GM23338 (cell line): ENCODE measurements around the gene DNAAF2. TPM values are rescaled to one million over a fixed set of nuclear protein-coding genes. Genes with fewer than 3 reads are reported as not detected.

Source experiments
- ATAC-seq: fragments of 200-7000 bp; cut with Tn5 transposase; 3 replicates; pipeline ENCODE4 v1.9.1; 2020
- DNase-seq: peaks from one replicate; pipeline ENCODE4 v3.0.0-alpha.2; 2015; ENCODE audit warnings: low spot score
- H2AFZ ChIP-seq: fragments of 200-600 bp; sonication (generic); 2 replicates; pipeline ENCODE4 v1.8.0; 2016; ENCODE audit warnings: antibody characterized with exemption, mild to moderate bottlenecking, moderate library complexity
- H3F3A ChIP-seq: fragments of 200-600 bp; sonication (generic); replicated peaks from 2 replicates; pipeline ENCODE4 v1.8.0; 2017; ENCODE audit warnings: antibody characterized with exemption, mixed run types, low read depth
- H3K27ac ChIP-seq: fragments of 200-600 bp; sonication (generic); 2 replicates; pipeline ENCODE4 v1.6.1; 2016; ENCODE audit warnings: low read depth
- H3K27me3 ChIP-seq: fragments of 200-600 bp; sonication (generic); 2 replicates; pipeline ENCODE4 v1.8.0; 2016; ENCODE audit warnings: mild to moderate bottlenecking, mixed run types, moderate library complexity; ENCODE audit not compliant: insufficient read depth
- H3K36me3 ChIP-seq: fragments of 200-600 bp; sonication (generic); 2 replicates; pipeline ENCODE4 v1.8.0; 2016; ENCODE audit warnings: mild to moderate bottlenecking; ENCODE audit not compliant: insufficient read depth
- H3K4me1 ChIP-seq: fragments of 200-600 bp; sonication (generic); 2 replicates; pipeline ENCODE4 v1.8.0; 2016; ENCODE audit warnings: mild to moderate bottlenecking, moderate library complexity; ENCODE audit not compliant: insufficient read depth
- H3K4me2 ChIP-seq: fragments of 200-600 bp; sonication (generic); 2 replicates; pipeline ENCODE4 v1.7.1; 2017; ENCODE audit warnings: mixed run types
- H3K4me3 ChIP-seq: fragments of 200-600 bp; sonication (generic); 2 replicates; pipeline ENCODE4 v1.6.1; 2016; ENCODE audit warnings: mixed run types
- H3K79me2 ChIP-seq: fragments of 200-600 bp; sonication (generic); replicated peaks from 2 replicates; pipeline ENCODE4 v1.8.0; 2017; ENCODE audit warnings: mild to moderate bottlenecking; ENCODE audit not compliant: insufficient read depth
- H3K9me2 ChIP-seq: fragments of 200-600 bp; sonication (generic); 2 replicates; pipeline ENCODE4 v1.8.0; 2017; ENCODE audit not compliant: insufficient read depth
- H4K20me1 ChIP-seq: fragments of 200-600 bp; sonication (generic); replicated peaks from 2 replicates; pipeline ENCODE4 v1.8.0; 2017; ENCODE audit warnings: mild to moderate bottlenecking; ENCODE audit not compliant: insufficient read depth
- H3K27ac Mint-ChIP-seq: 2 replicates; pipeline ENCODE4 v1.8.0; 2020; ENCODE audit warnings: inconsistent platforms, mild to moderate bottlenecking, moderate library complexity, mixed read lengths
- H3K27me3 Mint-ChIP-seq: 3 replicates; pipeline ENCODE4 v1.8.0; 2022; ENCODE audit warnings: low read depth, mild to moderate bottlenecking, moderate library complexity, mixed read lengths, inconsistent platforms; ENCODE audit not compliant: insufficient read depth, poor library complexity
- H3K36me3 Mint-ChIP-seq: 3 replicates; pipeline ENCODE4 v1.8.0; 2021; ENCODE audit warnings: low read depth, mild to moderate bottlenecking, inconsistent platforms, moderate library complexity, mixed read lengths
- H3K4me1 Mint-ChIP-seq: 3 replicates; pipeline ENCODE4 v1.8.0; 2020; ENCODE audit warnings: mild to moderate bottlenecking, inconsistent platforms, mixed read lengths
- H3K4me3 Mint-ChIP-seq: 3 replicates; pipeline ENCODE4 v1.8.0; 2021; ENCODE audit warnings: moderate library complexity, mild to moderate bottlenecking, inconsistent platforms, mixed read lengths
- H3K9me3 Mint-ChIP-seq: 3 replicates; pipeline ENCODE4 v1.8.0; 2020; ENCODE audit warnings: moderate library complexity, mild to moderate bottlenecking, inconsistent platforms, mixed read lengths
- CREB1 ChIP-seq: fragments of 250-450 bp; sonication (Bioruptor Pico); IDR thresholded peaks from 2 replicates; pipeline ENCODE4 v1.5.0; 2020; ENCODE audit warnings: low read depth, mild to moderate bottlenecking, moderate library complexity
- CTCF ChIP-seq, 2 experiments: fragments of 200-600 bp in 1 of 2; sonication (generic) in 1 of 2; conservative IDR thresholded peaks; 2 replicates each; pipeline versions ENCODE4 v1.5.1 to v1.6.1; 2016 to 2017; ENCODE audit warnings: antibody characterized with exemption in 2 of 2, low read depth in 2 of 2, mild to moderate bottlenecking in 2 of 2, moderate library complexity in 1 of 2
- EZH2 ChIP-seq: fragments of 200-600 bp; sonication (generic); IDR thresholded peaks from one replicate; pipeline ENCODE4 v1.8.0; 2017; ENCODE audit warnings: antibody characterized with exemption, mild to moderate bottlenecking, low read depth; ENCODE audit not compliant: unreplicated experiment
- EZH2phosphoT487 ChIP-seq: fragments of 200-600 bp; sonication (generic); IDR thresholded peaks from one replicate; pipeline ENCODE4 v1.8.1; 2018; ENCODE audit warnings: antibody characterized with exemption; ENCODE audit not compliant: unreplicated experiment
- JUNB ChIP-seq: IDR thresholded peaks from one replicate; pipeline ENCODE4 v1.6.1; 2016; ENCODE audit warnings: antibody characterized with exemption; ENCODE audit not compliant: unreplicated experiment
- NANOG ChIP-seq: IDR thresholded peaks from 2 replicates; pipeline ENCODE4 v1.6.1; 2016; ENCODE audit warnings: antibody characterized with exemption, borderline replicate concordance
- POLR2AphosphoS5 ChIP-seq: IDR thresholded peaks from 2 replicates; pipeline ENCODE4 v1.6.1; 2016; ENCODE audit warnings: antibody characterized with exemption, low read depth
- REST ChIP-seq: IDR thresholded peaks from one replicate; pipeline ENCODE4 v1.6.1; 2018; ENCODE audit warnings: antibody characterized with exemption; ENCODE audit not compliant: unreplicated experiment
- STAT1 ChIP-seq: IDR thresholded peaks from one replicate; pipeline ENCODE4 v1.6.1; 2016; ENCODE audit warnings: antibody characterized with exemption; ENCODE audit not compliant: unreplicated experiment
- ZNF114 ChIP-seq: fragments of 250-450 bp; sonication (Bioruptor Pico); IDR thresholded peaks from 2 replicates; pipeline ENCODE4 v1.5.0; 2020; ENCODE audit warnings: mild to moderate bottlenecking, moderate library complexity
- ZNF331 ChIP-seq: fragments of 250-450 bp; sonication (Bioruptor Pico); IDR thresholded peaks from 2 replicates; pipeline ENCODE4 v1.5.0; 2020; ENCODE audit warnings: low read depth, mild to moderate bottlenecking, moderate library complexity
- polyA plus RNA-seq: library from polyadenylated mRNA; unstranded; fragments of >200 nt; fragmentation: Nextera tagmentation; extraction: Ambion mirVana; gene quantifications from 2 replicates; pipeline ENCODE4 v1.2.1, GENCODE V29; 2016
- total RNA-seq: library from RNA; depleted of rRNA; stranded (reverse); fragments of >200 nt; shearing (Covaris generic); gene quantifications from 2 replicates; pipeline ENCODE4 v1.2.3, GENCODE V29; 2014
- TF ChIP-seq, protein P1 (sequence below): fragments of 250-450 bp; sonication (Bioruptor Pico); IDR thresholded peaks from 2 replicates; pipeline ENCODE4 v1.5.0; 2020; ENCODE audit warnings: mild to moderate bottlenecking, moderate library complexity
- TF ChIP-seq, protein P2 (sequence below): IDR thresholded peaks from 2 replicates; pipeline ENCODE4 v1.6.1; 2016; ENCODE audit warnings: antibody characterized with exemption

DNAAF2 gene
- total and polyA plus RNA-seq, 2 experiments from 2014 or later: 40.4 to 62.6 TPM

GRCh38 chr14:49673586-49673985 lies 38.5 kb upstream of the DNAAF2 start:
- peaks cover 53% of the 10 kb centered on the region for H3K36me3 Mint-ChIP-seq
- Histone ChIP-seq H3K4me1 (no peaks in the 10 kb centered on the region), H3K9me2 (no peaks in the 10 kb centered on the region), H3K79me2 (no peaks in the 10 kb centered on the region), H2AFZ (no peak overlapping the region), H3K27me3 (no peaks in the 10 kb centered on the region), H3K36me3 (peaks cover 15% of the 10 kb centered on the region; the same call in 1 of the 2 replicates), H3K4me2 (no peak overlapping the region), H4K20me1 (no peaks in the 10 kb centered on the region), H3K4me3 (no peak overlapping the region), H3K27ac (no peak overlapping the region), H3F3A (no peaks in the 10 kb centered on the region)
- no peaks in the 10 kb centered on the region for H3K9me3 Mint-ChIP-seq
- ATAC-seq (no peak), DNase-seq (no peak)
- no peaks in the 10 kb centered on the region for H3K4me1 Mint-ChIP-seq
- H3K27ac Mint-ChIP-seq: no peak overlapping the region
- no peak overlapping the region for H3K4me3 Mint-ChIP-seq
- H3K27me3 Mint-ChIP-seq: peaks cover 6% of the 10 kb centered on the region
- no peak for TF ChIP-seq EZH2phosphoT487
- TF ChIP-seq, protein P1, sequence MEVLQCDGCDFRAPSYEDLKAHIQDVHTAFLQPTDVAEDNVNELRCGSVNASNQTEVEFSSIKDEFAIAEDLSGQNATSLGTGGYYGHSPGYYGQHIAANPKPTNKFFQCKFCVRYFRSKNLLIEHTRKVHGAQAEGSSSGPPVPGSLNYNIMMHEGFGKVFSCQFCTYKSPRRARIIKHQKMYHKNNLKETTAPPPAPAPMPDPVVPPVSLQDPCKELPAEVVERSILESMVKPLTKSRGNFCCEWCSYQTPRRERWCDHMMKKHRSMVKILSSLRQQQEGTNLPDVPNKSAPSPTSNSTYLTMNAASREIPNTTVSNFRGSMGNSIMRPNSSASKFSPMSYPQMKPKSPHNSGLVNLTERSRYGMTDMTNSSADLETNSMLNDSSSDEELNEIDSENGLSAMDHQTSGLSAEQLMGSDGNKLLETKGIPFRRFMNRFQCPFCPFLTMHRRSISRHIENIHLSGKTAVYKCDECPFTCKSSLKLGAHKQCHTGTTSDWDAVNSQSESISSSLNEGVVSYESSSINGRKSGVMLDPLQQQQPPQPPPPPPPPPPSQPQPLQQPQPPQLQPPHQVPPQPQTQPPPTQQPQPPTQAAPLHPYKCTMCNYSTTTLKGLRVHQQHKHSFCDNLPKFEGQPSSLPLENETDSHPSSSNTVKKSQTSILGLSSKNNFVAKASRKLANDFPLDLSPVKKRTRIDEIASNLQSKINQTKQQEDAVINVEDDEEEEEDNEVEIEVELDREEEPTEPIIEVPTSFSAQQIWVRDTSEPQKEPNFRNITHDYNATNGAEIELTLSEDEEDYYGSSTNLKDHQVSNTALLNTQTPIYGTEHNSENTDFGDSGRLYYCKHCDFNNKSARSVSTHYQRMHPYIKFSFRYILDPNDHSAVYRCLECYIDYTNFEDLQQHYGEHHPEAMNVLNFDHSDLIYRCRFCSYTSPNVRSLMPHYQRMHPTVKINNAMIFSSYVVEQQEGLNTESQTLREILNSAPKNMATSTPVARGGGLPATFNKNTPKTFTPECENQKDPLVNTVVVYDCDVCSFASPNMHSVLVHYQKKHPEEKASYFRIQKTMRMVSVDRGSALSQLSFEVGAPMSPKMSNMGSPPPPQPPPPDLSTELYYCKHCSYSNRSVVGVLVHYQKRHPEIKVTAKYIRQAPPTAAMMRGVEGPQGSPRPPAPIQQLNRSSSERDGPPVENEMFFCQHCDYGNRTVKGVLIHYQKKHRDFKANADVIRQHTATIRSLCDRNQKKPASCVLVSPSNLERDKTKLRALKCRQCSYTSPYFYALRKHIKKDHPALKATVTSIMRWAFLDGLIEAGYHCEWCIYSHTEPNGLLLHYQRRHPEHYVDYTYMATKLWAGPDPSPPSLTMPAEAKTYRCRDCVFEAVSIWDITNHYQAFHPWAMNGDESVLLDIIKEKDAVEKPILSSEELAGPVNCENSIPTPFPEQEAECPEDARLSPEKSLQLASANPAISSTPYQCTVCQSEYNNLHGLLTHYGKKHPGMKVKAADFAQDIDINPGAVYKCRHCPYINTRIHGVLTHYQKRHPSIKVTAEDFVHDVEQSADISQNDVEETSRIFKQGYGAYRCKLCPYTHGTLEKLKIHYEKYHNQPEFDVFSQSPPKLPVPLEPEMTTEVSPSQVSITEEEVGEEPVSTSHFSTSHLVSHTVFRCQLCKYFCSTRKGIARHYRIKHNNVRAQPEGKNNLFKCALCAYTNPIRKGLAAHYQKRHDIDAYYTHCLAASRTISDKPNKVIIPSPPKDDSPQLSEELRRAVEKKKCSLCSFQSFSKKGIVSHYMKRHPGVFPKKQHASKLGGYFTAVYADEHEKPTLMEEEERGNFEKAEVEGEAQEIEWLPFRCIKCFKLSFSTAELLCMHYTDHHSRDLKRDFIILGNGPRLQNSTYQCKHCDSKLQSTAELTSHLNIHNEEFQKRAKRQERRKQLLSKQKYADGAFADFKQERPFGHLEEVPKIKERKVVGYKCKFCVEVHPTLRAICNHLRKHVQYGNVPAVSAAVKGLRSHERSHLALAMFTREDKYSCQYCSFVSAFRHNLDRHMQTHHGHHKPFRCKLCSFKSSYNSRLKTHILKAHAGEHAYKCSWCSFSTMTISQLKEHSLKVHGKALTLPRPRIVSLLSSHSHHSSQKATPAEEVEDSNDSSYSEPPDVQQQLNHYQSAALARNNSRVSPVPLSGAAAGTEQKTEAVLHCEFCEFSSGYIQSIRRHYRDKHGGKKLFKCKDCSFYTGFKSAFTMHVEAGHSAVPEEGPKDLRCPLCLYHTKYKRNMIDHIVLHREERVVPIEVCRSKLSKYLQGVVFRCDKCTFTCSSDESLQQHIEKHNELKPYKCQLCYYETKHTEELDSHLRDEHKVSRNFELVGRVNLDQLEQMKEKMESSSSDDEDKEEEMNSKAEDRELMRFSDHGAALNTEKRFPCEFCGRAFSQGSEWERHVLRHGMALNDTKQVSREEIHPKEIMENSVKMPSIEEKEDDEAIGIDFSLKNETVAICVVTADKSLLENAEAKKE: no peak
- no peak for TF ChIP-seq ZNF331 (CRISPR knock-in tag)
- TF ChIP-seq CTCF (conservative IDR thresholded peaks at IDR 0.05; ENCODE audit: low read depth in 2 of 2): no peak
- TF ChIP-seq, protein P2, sequence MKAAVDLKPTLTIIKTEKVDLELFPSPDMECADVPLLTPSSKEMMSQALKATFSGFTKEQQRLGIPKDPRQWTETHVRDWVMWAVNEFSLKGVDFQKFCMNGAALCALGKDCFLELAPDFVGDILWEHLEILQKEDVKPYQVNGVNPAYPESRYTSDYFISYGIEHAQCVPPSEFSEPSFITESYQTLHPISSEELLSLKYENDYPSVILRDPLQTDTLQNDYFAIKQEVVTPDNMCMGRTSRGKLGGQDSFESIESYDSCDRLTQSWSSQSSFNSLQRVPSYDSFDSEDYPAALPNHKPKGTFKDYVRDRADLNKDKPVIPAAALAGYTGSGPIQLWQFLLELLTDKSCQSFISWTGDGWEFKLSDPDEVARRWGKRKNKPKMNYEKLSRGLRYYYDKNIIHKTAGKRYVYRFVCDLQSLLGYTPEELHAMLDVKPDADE: no peak
- TF ChIP-seq JUNB: no peak
- no peak for TF ChIP-seq ZNF114 (CRISPR knock-in tag)
- TF ChIP-seq POLR2AphosphoS5: no peak
- no peak for TF ChIP-seq STAT1
- TF ChIP-seq NANOG: no peak
- no peak for TF ChIP-seq REST
- no peak for TF ChIP-seq CREB1 (CRISPR knock-in tag)
- no peak for TF ChIP-seq EZH2
